ES-I3 (cell line): ENCODE data around the gene LVRN.

Experiments
- H3K36me3 ChIP-seq: 2 replicates; pipeline ENCODE4 v1.6.1; 2013; ENCODE audit warnings: mild to moderate bottlenecking, low read length, control low read depth, moderate library complexity; ENCODE audit not compliant: insufficient read depth
- H3K4me1 ChIP-seq: 2 replicates; pipeline ENCODE4 v1.6.1; 2013; ENCODE audit warnings: mild to moderate bottlenecking, control low read depth, low read length; ENCODE audit not compliant: insufficient read depth
- H3K9ac ChIP-seq: 2 replicates; pipeline ENCODE4 v1.6.1; 2013; ENCODE audit warnings: low read depth, mild to moderate bottlenecking, low read length, moderate library complexity
- H3K9me3 ChIP-seq: 2 replicates; pipeline ENCODE4 v1.6.1; 2013; ENCODE audit warnings: mild to moderate bottlenecking, low read length, moderate library complexity; ENCODE audit not compliant: control insufficient read depth, insufficient read depth

LVRN gene

DNA sequence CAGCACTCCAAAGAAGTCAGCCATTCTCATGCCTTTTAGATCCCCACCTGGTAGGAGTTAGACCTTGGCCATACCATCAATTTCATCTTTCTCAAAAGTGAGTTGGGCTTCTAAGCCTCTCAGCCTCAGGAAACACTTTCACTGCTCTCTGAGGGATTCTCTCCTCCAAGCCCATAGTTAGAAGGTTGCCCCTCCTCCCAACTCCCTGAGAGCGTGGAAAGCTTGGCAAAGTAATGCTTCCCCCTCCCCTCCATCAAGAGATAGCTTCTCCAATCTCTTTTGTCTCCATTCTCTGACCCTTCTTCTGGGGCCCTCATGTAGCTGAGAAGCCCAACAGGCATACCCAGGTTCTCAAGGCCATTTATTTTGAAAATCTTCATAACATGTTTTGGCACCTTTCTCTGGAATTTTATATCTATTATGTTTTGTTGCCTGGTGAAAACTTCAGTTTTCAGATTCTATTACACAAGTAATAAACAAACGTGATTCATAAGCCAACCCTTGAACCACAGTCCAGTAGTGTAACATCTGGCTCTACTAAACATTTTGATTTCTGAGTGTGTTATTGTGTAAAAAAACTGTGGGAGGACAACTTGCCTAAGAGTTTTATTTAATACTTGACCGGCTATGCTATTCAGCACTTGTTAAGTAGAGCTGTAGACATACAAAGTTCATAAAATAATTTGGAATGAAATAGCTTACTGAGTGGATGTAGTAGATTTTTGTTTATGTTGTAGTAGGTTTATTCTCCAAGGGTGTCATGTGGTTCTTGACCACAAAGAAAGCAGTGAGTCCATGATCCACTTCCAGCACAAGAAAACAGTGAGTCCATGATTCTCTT lies 17.1 kb downstream of the LVRN start:
- Histone ChIP-seq H3K36me3 (no peaks in the 10 kb centered on the region), H3K9ac (no peak overlapping the region)

DNA sequence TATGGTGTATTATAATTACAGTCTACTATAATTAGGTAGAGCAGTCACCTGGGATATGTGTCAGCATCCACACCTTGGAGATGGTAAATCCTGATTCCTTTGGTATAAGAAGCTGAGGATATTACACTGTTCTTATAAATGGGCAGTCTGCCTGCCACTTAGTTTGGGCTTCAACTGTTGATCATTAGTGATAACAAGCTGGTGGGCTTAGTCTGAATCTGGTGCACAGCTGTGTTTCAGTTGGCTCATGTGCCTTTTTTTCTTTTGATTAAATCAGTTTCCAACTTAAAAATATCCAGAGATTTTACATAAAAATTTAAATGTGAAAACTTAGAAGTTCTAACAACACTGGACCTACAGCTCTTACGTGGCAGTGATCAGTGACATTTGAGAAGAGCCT lies 21.2 kb downstream of the LVRN start:
- Histone ChIP-seq H3K4me1 (no peaks in the 10 kb centered on the region), H3K9ac (no peak overlapping the region), H3K36me3 (no peaks in the 10 kb centered on the region), H3K9me3 (no peaks in the 10 kb centered on the region)

More for the DNA sequence above, 17.1 kb downstream of the LVRN start:
- Histone ChIP-seq H3K4me1 (no peaks in the 10 kb centered on the region), H3K9me3 (no peaks in the 10 kb centered on the region)

GRCh38 chr5:115985802-115986757 lies 23.8 kb downstream of the LVRN start:
- Histone ChIP-seq H3K9ac (no peak overlapping the region), H3K4me1 (no peaks in the 10 kb centered on the region), H3K9me3 (no peaks in the 10 kb centered on the region), H3K36me3 (no peaks in the 10 kb centered on the region)

- no peaks in the 10 kb centered on the region for H3K36me3 ChIP-seq
- H3K9ac ChIP-seq = no peak overlapping the region
- H3K9me3 ChIP-seq = no peaks in the 10 kb centered on the region
- H3K4me1 ChIP-seq = no peaks in the 10 kb centered on the region
These were observed 25.7 kb downstream of the LVRN start for GRCh38 chr5:115988002-115988401.

DNA sequence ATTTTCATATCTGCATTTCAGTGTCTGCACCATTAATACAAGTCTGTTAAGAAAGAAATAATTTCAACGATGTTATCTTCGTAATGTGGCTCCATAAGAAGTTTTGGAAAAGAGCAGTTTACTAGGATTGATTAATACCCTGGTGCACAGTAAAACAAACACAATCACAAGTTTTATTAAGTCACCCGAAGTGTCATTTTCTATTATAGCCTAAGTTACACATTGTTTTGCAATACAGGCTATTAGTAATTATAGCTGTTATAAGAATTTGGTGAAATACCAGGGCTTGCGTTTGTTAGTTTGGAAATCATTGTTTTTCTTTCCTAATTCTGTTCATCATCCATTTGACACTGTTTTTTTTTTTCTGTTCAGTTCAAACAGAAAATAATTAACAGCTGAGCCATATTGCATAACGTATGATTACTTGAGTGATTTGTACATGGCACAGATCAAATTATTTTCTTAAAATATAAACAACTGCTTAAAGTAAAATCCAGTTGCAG lies 30.6 kb downstream of the LVRN start:
- Histone ChIP-seq H3K9me3 (no peaks in the 10 kb centered on the region), H3K4me1 (no peaks in the 10 kb centered on the region), H3K9ac (no peak overlapping the region), H3K36me3 (no peaks in the 10 kb centered on the region)

DNA sequence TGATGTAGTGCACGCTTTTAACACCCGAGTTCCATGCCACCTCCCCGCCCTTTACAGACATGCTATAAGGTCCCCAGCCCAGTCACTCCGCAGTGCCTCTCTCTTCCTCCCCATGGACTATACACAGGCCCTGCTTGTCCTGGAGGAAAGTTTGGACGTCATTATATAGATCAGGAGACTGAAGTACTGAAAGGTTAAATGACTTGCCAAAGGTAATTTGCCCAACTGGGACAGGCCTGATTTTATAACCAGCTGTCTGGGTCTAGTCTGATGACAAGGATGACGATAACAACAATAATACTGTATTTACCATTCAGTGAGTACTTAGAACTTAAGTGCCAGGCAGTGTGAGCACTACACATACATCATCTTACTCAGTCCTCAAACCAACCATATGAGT lies 33.1 kb downstream of the LVRN start:
- no peaks in the 10 kb centered on the region for H3K9me3 ChIP-seq
- H3K36me3 ChIP-seq = no peaks in the 10 kb centered on the region
- no peaks in the 10 kb centered on the region for H3K4me1 ChIP-seq
- no peak overlapping the region for H3K9ac ChIP-seq

DNA sequence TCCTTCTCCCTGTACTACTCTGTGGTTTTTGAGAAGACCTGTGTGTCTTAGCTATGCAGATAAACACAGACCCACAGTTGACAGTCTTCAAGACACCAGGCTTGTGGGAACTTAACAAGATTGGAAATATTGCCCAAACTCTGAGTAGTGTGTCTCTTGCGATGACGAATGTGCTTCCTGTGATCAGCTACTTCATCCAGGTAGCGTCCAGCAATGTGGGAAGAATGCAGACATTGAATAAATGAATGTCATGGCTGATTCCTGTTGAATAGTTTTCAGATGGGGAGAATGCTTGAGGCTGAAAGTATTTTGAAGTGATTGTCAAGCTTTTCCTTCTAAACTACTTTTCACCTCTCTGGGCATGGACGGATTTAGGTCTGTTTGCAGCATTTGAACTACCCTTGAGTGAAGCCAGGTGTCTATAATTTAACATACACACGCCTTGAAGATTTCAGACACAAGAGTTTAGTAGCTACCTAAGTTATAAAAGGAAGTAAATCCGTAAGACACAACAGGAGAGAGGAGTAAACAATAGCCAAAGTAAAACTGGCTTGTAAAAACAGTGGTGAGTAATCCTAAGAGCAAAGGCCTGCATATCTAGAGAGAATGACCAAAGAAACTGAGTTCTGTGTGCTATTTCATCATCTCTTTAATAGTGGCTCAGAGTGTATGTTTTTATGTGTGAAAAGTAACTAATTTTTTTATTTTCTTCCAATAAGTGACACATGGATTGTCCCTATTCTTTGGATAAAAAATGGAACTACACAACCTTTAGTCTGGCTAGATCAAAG lies 40.0 kb downstream of the LVRN start:
- H3K9ac ChIP-seq = no peak overlapping the region
- no peaks in the 10 kb centered on the region for H3K9me3 ChIP-seq
- peaks cover 6% of the 10 kb centered on the region; the same call in 1 of the 2 replicates for H3K4me1 ChIP-seq
- no peaks in the 10 kb centered on the region for H3K36me3 ChIP-seq

GRCh38 chr5:116004248-116004647 lies 42.0 kb downstream of the LVRN start:
- H3K9me3 ChIP-seq = no peaks in the 10 kb centered on the region
- H3K36me3 ChIP-seq = no peaks in the 10 kb centered on the region
- H3K4me1 ChIP-seq = peaks cover 6% of the 10 kb centered on the region; the same call in 1 of the 2 replicates
- H3K9ac ChIP-seq = no peak overlapping the region

DNA sequence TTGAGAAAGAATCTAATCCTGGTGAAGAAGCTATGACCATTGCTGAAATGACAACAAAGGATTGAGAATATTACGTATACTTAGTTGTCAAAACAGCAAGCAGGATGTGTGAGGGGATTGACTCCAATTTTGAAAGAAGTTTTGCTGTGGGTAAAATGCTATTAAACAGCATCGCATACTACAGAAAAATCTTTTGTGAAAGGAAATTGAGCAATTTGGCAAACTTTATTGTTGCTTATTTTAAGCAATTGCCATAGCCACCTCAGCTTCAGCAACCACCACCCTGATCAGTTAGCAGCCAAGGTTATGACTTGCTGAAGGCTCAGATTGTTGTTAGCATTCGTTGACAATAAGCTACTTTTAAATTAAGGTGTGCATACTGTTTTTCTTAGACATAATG lies 47.5 kb downstream of the LVRN start:
- H3K9ac ChIP-seq = no peak overlapping the region
- no peaks in the 10 kb centered on the region for H3K36me3 ChIP-seq
- no peaks in the 10 kb centered on the region for H3K4me1 ChIP-seq
- H3K9me3 ChIP-seq = no peaks in the 10 kb centered on the region

DNA sequence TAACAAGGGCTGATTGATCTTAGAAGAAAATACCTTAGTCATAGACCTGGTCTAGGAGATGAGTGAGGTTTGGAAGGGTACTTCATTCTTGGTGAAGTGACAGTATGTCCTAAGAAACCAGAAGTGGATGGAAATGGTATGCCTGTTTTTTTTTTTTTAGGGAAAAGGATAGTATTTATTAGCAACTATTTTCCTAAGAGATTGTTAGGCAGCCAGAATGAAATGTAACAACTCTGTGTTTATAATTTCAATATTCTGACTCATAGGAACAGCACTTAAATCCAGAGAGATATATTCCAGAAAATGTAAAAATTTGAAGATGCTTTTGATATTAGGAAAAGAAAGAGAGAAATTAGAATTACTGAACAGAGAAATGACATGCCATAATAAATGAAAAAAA lies 48.8 kb downstream of the LVRN start:
- no peaks in the 10 kb centered on the region for H3K9me3 ChIP-seq
- no peak overlapping the region for H3K9ac ChIP-seq
- no peaks in the 10 kb centered on the region for H3K4me1 ChIP-seq
- no peaks in the 10 kb centered on the region for H3K36me3 ChIP-seq

- no peaks in the 10 kb centered on the region for H3K4me1 ChIP-seq
- H3K9ac ChIP-seq = no peak overlapping the region
- no peaks in the 10 kb centered on the region for H3K9me3 ChIP-seq
- no peaks in the 10 kb centered on the region for H3K36me3 ChIP-seq
These were observed 51.0 kb downstream of the LVRN start for GRCh38 chr5:116013207-116013785.

GRCh38 chr5:116013936-116014335 lies 51.7 kb downstream of the LVRN start:
- H3K4me1 ChIP-seq = no peaks in the 10 kb centered on the region
- H3K36me3 ChIP-seq = no peaks in the 10 kb centered on the region
- H3K9ac ChIP-seq = no peak overlapping the region
- H3K9me3 ChIP-seq = no peaks in the 10 kb centered on the region

- Histone ChIP-seq H3K4me1 (no peaks in the 10 kb centered on the region), H3K36me3 (no peaks in the 10 kb centered on the region), H3K9ac (no peak overlapping the region), H3K9me3 (no peaks in the 10 kb centered on the region)
These were observed 61.3 kb downstream of the LVRN start for GRCh38 chr5:116023619-116024018.

GRCh38 chr5:116025866-116026265 lies 63.6 kb downstream of the LVRN start:
- Histone ChIP-seq H3K4me1 (no peaks in the 10 kb centered on the region), H3K9me3 (no peaks in the 10 kb centered on the region), H3K9ac (no peak overlapping the region), H3K36me3 (no peaks in the 10 kb centered on the region)
